HEK293T (cell line): Measurements from ENCODE around the gene IL17RE.
"Not testable (repeated sequence)": the region's sequence is repeated elsewhere in the genome, so short reads cannot be mapped to it uniquely, and the experiment has no call there.

ENCODE experiments used
- CTCF ChIA-PET: fragments of 350-600 bp; formaldehyde crosslinking; extraction: SDS; loops from one replicate; lab custom pipeline; 2021; ENCODE audit warnings: antibody characterized with exemption, inconsistent platforms; lab: Yijun Ruan, JAX
- POLR2A ChIA-PET: fragments of 350-600 bp; formaldehyde crosslinking; extraction: SDS; loops from one replicate; lab custom pipeline; 2020; ENCODE audit warnings: antibody characterized with exemption, inconsistent platforms; lab: Yijun Ruan, JAX
- DNase-seq: peaks from one replicate; pipeline ENCODE4 v3.0.0; 2012; ENCODE audit warnings: mixed read lengths; ENCODE audit errors: extremely low spot score
- ARNT ChIP-seq: fragments of 450-650 bp; IDR thresholded peaks from 2 replicates; pipeline ENCODE4 v1.6.1; 2017; ENCODE audit warnings: mild to moderate bottlenecking
- BHLHE40 ChIP-seq: fragments of 450-650 bp; IDR thresholded peaks from 2 replicates; pipeline ENCODE4 v1.6.1; 2016; ENCODE audit warnings: mild to moderate bottlenecking, moderate library complexity, borderline replicate concordance
- CTBP1 ChIP-seq: fragments of 450-650 bp; IDR thresholded peaks from 2 replicates; pipeline ENCODE4 v1.6.1; 2016; ENCODE audit warnings: borderline replicate concordance
- ELF4 ChIP-seq: fragments of 450-650 bp; IDR thresholded peaks from 2 replicates; pipeline ENCODE4 v1.6.1; 2017; ENCODE audit warnings: antibody characterized with exemption
- FOXA1 ChIP-seq: fragments of 450-650 bp; IDR thresholded peaks from 2 replicates; pipeline ENCODE4 v1.6.1; 2016; ENCODE audit warnings: mild to moderate bottlenecking
- FOXK2 ChIP-seq: fragments of 450-650 bp; IDR thresholded peaks from 2 replicates; pipeline ENCODE4 v1.6.1; 2016; ENCODE audit warnings: mild to moderate bottlenecking
- FOXM1 ChIP-seq: fragments of 450-650 bp; IDR thresholded peaks from 2 replicates; pipeline ENCODE4 v1.6.1; 2017; ENCODE audit warnings: mild to moderate bottlenecking, borderline replicate concordance
- HDGF ChIP-seq: fragments of 450-650 bp; IDR thresholded peaks from 2 replicates; pipeline ENCODE4 v1.6.1; 2017; ENCODE audit warnings: antibody characterized with exemption, borderline replicate concordance
- L3MBTL2 ChIP-seq: fragments of 450-650 bp; conservative IDR thresholded peaks from 2 replicates; pipeline ENCODE4 v1.6.1; 2016; ENCODE audit warnings: mild to moderate bottlenecking
- LEF1 ChIP-seq: fragments of 450-650 bp; IDR thresholded peaks from 2 replicates; pipeline ENCODE4 v1.6.1; 2017; ENCODE audit warnings: mild to moderate bottlenecking, borderline replicate concordance
- NFRKB ChIP-seq: fragments of 450-650 bp; IDR thresholded peaks from 2 replicates; pipeline ENCODE4 v1.6.1; 2016; ENCODE audit warnings: mild to moderate bottlenecking, moderate library complexity
- SP1 ChIP-seq: fragments of 450-650 bp; IDR thresholded peaks from 2 replicates; pipeline ENCODE4 v1.6.1; 2017
- SUZ12 ChIP-seq: fragments of 450-650 bp; IDR thresholded peaks from 2 replicates; pipeline ENCODE4 v1.6.1; 2016; ENCODE audit warnings: mild to moderate bottlenecking
- TARDBP ChIP-seq: fragments of 450-650 bp; IDR thresholded peaks from 2 replicates; pipeline ENCODE4 v1.6.1; 2016
- ZNF384 ChIP-seq: fragments of 450-650 bp; IDR thresholded peaks from 2 replicates; pipeline ENCODE4 v1.6.1; 2016
- TF ChIP-seq, protein P1 (sequence below): fragments of 450-650 bp; IDR thresholded peaks from 2 replicates; pipeline ENCODE4 v1.6.1; 2016

IL17RE gene

DNA sequence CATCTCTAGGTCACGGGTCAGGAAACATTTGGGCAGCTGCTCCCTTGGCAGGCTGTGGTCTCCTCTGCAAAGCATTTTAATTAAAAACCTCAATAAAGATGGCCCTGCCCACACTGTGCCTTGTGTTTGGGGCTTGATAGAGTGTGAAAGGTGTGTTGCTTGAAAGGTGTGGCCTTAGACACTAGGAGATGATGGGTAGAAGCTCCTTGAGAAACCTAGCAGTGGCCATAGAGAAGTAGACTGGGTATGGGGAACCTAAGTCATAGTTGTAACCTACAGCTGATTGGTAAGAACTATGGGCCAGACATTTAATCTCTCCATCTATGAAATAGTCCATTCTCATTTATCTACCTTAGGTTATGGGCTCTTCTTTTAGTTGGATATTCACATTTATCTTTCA is 8.9 kb upstream of the IL17RE start:
- no peak for DNase-seq
- TF ChIP-seq TARDBP: no peak
- no peak for TF ChIP-seq NFRKB
- no peak for TF ChIP-seq FOXA1
- no peak for TF ChIP-seq SP1
- no peak for TF ChIP-seq LEF1
- no peak for TF ChIP-seq HDGF
- TF ChIP-seq SUZ12: no peak
- TF ChIP-seq FOXK2: no peak
- TF ChIP-seq ARNT: no peak
- no peak for TF ChIP-seq L3MBTL2
- no peak for TF ChIP-seq ELF4
- ChIA-PET CTCF (no interaction called here), POLR2A (interaction anchor here (0.9 to 1.8 kb wide), 5 partner anchors 8 to 53 kb away, joined by 3 to 5 read pairs (median 3); no protein-coding TSS in a partner anchor)

DNA sequence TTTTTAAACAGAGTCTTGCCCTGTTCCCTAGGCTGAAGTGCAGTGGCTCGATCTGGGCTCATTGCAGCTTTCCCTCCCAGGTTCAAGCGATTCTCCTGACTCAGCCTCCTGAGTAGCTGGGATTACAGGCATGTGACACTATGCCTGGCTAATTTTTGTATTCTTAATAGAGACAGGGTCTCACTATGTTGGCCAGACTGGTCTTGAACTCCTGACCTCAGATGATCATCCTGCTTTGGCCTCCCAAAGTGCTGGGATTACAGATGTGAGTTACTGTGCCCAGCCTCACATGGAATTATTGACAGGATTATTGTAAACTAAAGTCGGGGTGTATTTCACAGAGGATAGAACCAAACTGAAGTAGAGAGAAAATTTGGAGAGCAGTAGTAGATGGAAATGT is 6.9 kb upstream of the IL17RE start:
- POLR2A ChIA-PET: interaction anchor here (0.9 kb wide), 1 partner anchor 52 kb away, joined by 3 read pairs; the partner anchor contains the start of gene RPUSD3
- CTCF ChIA-PET, DNase-seq: not testable (repeated sequence)

DNA sequence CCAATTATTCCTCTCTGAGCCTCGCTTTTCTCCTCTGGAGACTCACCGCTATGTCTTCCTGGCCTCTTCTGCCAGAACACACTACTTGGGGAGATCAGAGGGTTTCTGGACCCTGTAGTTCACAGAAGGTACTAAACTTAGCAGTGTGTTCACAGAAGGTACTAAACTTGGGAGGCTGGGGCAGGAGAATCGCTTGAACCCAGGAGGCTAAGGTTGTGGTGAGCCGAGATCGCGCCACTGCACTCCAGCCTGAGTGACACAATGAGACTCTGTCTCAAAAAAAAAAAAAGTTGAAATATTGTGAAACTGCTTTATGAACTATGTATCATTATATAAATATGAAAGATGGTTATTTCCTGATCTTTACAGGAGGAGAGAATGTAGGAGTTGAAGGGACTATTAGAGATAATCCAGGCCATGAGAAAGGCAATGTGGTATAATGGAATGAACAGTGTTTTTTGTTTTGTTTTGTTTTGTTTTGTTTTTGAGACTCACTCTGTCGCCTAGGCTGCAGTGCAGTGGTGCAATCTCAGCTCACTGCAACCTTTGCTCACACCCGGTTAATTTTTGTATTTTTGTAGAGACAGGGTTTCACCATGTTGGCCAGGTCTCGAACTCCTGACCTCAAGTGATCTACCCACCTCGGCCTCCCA is 5.8 kb upstream of the IL17RE start:
- CTCF ChIA-PET, DNase-seq: not testable (repeated sequence)
- POLR2A ChIA-PET: interaction anchor here (1.0 kb wide), 1 partner anchor 16 kb away, joined by 3 read pairs; no protein-coding TSS in a partner anchor

DNA sequence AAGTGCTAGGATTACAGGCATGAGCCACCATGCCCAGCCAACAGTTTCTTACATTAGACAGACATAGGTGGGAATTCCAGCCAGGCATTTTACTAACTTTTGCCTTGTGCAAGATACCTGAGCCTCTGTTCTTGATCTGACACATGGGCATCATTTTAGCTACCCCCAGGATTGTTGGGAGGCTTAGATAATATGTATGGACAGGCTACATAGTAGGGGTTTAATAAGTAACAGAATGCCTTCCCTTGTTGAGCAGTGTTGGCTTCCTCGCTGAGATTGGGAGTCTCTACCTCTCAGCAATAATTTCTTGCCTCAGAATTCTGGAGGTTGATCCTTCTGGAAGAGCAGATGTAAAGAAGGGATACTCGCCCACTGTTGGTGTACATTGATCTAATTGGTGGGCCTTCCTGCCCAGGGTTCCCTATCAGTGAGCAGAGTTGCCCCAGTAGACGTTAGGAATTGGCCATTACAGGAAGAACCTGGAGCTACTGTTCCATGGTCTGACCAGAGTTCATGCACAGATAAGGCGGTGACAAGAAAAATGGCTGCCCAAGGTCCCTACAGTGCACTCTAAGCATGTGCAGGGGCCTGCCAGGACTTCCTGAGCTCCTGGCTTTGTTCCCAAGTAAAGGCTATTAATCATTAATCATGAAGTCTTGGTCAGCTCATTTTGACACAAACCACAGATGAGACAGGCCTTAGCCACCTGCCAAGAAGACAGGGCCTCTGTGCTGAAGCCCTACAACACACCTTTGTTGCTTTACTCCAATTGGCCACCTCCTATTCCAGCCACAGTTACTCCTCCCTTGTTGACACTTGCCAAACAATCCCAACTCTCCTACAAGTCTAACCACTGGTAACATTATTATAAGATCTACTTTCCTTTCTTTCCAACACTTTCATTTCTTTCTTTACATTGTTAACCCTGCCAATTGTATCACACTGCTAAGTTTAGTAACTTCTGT is 5.0 kb upstream of the IL17RE start:
- no peak for TF ChIP-seq BHLHE40
- no peak for TF ChIP-seq ELF4
- TF ChIP-seq FOXM1: no peak
- TF ChIP-seq SP1: no peak
- TF ChIP-seq HDGF: no peak
- no peak for TF ChIP-seq LEF1
- TF ChIP-seq L3MBTL2: no peak

DNA sequence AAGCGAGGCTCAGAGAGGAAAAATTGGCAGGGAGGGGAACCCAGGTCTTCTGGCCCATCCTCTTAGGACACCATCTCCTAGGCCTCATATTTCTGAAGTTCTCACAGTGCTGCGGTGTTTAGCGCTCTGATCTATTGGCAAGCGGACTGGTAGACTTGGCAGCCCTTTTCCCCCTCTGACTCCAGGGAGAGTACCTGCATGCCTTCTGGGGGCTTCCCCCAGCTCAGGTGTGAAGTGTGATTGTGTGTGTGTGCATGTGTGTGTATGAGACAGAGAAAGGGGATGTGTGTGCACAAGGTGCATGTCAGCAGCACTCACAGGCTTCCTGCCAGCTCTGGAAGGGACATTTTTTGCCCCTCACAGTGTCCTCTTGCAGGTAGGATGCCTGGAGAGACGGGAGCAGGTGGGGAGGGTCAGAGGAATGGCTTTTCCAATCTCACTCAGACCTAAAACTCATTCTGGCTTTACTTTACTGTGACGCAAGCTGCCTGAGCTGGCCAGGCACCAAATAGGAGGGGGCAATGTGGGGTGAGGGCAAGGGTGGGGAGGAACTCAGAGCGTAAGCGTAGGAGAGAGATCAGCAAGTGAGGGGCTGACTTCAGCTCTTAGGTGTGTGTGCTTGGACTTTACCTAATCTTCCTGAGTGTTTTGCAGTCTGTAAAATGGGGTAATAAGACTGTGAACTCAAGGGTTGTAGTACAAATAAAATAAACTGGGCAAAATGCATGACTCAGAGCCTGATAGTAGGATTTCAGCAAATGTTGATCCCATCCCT is 4.0 kb upstream of the IL17RE start:
- DNase-seq: no peak
- TF ChIP-seq CTBP1 (no peak), SUZ12 (no peak), L3MBTL2 (no peak), LEF1 (no peak), BHLHE40 (no peak), SP1 (no peak), ARNT (no peak), TARDBP (no peak), FOXM1 (no peak), NFRKB (no peak), ZNF384 (no peak), HDGF (no peak), FOXA1 (no peak), FOXK2 (no peak), ELF4 (no peak)
- TF ChIP-seq, protein P1, sequence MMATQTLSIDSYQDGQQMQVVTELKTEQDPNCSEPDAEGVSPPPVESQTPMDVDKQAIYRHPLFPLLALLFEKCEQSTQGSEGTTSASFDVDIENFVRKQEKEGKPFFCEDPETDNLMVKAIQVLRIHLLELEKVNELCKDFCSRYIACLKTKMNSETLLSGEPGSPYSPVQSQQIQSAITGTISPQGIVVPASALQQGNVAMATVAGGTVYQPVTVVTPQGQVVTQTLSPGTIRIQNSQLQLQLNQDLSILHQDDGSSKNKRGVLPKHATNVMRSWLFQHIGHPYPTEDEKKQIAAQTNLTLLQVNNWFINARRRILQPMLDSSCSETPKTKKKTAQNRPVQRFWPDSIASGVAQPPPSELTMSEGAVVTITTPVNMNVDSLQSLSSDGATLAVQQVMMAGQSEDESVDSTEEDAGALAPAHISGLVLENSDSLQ: no peak
- POLR2A ChIA-PET: no interaction called here
- CTCF ChIA-PET: no interaction called here

More for the DNA sequence above, 5.0 kb upstream of the IL17RE start:
- ChIA-PET POLR2A (interaction anchor here (1.0 kb wide), 1 partner anchor 15 kb away, joined by 3 read pairs; no protein-coding TSS in a partner anchor), CTCF (no interaction called here)
- DNase-seq: no peak

DNA sequence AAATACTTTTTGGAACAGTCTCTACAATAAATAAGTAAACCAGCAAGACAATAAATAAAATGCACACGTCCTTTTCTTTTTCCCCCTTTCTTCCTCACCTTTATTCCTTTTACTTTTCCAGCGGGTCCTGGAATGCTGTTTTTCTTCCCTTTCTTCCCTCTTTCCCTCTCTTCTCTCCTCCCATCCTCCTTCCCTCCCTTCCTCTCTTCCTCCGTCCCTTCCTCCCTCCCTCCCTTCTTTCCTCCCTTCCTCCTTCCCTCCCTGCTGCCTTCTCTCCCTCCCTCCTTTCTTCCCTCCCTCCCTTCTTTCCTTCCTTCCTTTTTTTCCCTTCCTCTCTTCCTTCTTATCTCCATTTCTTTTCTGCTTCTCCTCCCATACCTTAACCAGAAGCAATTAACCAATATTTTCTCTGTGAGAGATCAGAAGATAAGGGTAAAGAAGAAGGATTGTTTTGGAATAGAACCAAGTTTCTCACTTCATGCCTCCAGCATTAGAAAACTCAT is 3.3 kb upstream of the IL17RE start:
- TF ChIP-seq HDGF (no peak), FOXA1 (no peak), LEF1 (no peak), BHLHE40 (no peak), CTBP1 (no peak), ZNF384 (no peak), SP1 (no peak)
- POLR2A ChIA-PET: no interaction called here
- no peak for DNase-seq
- CTCF ChIA-PET: no interaction called here

DNA sequence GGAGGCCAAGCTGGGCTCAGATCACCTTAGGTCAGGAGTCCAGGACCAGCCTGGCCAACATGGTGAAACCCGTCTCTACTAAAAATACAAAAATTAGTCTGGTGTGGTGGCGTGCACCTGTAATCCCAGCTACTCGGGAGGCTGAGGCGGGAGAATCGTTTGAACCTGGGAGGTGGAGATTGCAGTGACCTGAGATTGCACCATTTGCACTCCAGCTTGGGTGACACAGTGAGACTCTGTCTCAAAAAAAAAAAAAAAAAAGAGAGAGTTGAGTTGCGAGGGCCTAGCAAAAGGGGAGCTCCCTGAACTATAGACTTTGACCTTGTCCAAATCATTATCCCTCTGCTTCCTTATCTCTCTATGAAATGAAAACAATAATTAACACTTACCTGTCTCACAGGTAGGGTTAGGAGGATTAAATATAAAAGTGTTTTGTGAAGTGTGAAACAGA is 1.7 kb upstream of the IL17RE start:
- CTCF ChIA-PET, DNase-seq: not testable (repeated sequence)
- POLR2A ChIA-PET: interaction anchor here (0.7 to 1.4 kb wide), 2 partner anchors 8 to 58 kb away, joined by 3 read pairs; no protein-coding TSS in a partner anchor
